Nephron (organoid): ENCODE measurements around the gene LIMK2.

Experiments
- H3K27ac Mint-ChIP-seq, 3 experiments: 2 replicates each; pipeline ENCODE4 v1.8.0; 2020; ENCODE audit warnings: mixed read lengths in 3 of 3, mild to moderate bottlenecking in 2 of 3, moderate library complexity in 1 of 3
- H3K27me3 Mint-ChIP-seq: 2 replicates; pipeline ENCODE4 v1.8.0; 2021; ENCODE audit warnings: low read depth, mild to moderate bottlenecking, moderate library complexity, mixed read lengths
- H3K36me3 Mint-ChIP-seq: 2 replicates; pipeline ENCODE4 v1.8.0; 2020; ENCODE audit warnings: low read depth, mixed read lengths
- H3K4me1 Mint-ChIP-seq: 2 replicates; pipeline ENCODE4 v1.8.0; 2020; ENCODE audit warnings: mixed read lengths
- H3K4me3 Mint-ChIP-seq, 3 experiments: 2 replicates each; pipeline ENCODE4 v1.8.0; 2020; ENCODE audit warnings: mild to moderate bottlenecking in 3 of 3, mixed read lengths in 3 of 3, moderate library complexity in 2 of 3
- H3K9me3 Mint-ChIP-seq: 2 replicates; pipeline ENCODE4 v1.8.0; 2020; ENCODE audit warnings: mixed read lengths
- CTCF ChIP-seq, 3 experiments: fragments of 200-600 bp; sonication (generic); IDR thresholded peaks; one replicate each; pipeline ENCODE4 v1.5.0; 2021; ENCODE audit warnings: antibody characterized with exemption in 3 of 3; ENCODE audit not compliant: unreplicated experiment in 3 of 3

LIMK2 gene

GRCh38 chr22:31210556-31211421 lies 1.3 kb upstream of the LIMK2 start:
- H3K9me3 Mint-ChIP-seq: no peaks in the 10 kb centered on the region
- H3K4me3 Mint-ChIP-seq: peak overlapping the region; percentile 67 to 89 (median 86)
- no peaks in the 10 kb centered on the region for H3K27me3 Mint-ChIP-seq
- peaks cover 18% of the 10 kb centered on the region for H3K36me3 Mint-ChIP-seq
- no peak for TF ChIP-seq CTCF (IDR thresholded peaks at IDR 0.05; ENCODE audit: unreplicated experiment in 3 of 3)
- H3K27ac Mint-ChIP-seq: peak overlapping the region; percentile 37 to 83 (median 46)
- H3K4me1 Mint-ChIP-seq: peaks cover 30% of the 10 kb centered on the region

- H3K27ac Mint-ChIP-seq: peak overlapping the region; percentile 37 to 83 (median 44)
- no peak for TF ChIP-seq CTCF (IDR thresholded peaks at IDR 0.05; ENCODE audit: unreplicated experiment in 3 of 3)
- peaks cover 30% of the 10 kb centered on the region for H3K4me1 Mint-ChIP-seq
- H3K9me3 Mint-ChIP-seq: no peaks in the 10 kb centered on the region
- H3K27me3 Mint-ChIP-seq: no peaks in the 10 kb centered on the region
- peak overlapping the region; percentile 86 to 89 (median 89) for H3K4me3 Mint-ChIP-seq
- H3K36me3 Mint-ChIP-seq: peaks cover 18% of the 10 kb centered on the region
These were observed 626 bp upstream of the LIMK2 start for GRCh38 chr22:31211482-31211861.

GRCh38 chr22:31212783-31213629 lies 908 bp downstream of the LIMK2 start:
- H3K36me3 Mint-ChIP-seq: peaks cover 9% of the 10 kb centered on the region
- H3K27me3 Mint-ChIP-seq: no peaks in the 10 kb centered on the region
- H3K9me3 Mint-ChIP-seq: no peaks in the 10 kb centered on the region
- peaks cover 37% of the 10 kb centered on the region for H3K4me1 Mint-ChIP-seq
- peak overlapping the region in 1 of 3 experiments; percentile 83 for H3K27ac Mint-ChIP-seq
- H3K4me3 Mint-ChIP-seq: peak overlapping the region; percentile 86 to 89 (median 89)
- TF ChIP-seq CTCF (IDR thresholded peaks at IDR 0.05; ENCODE audit: unreplicated experiment in 3 of 3): no peak

GRCh38 chr22:31215018-31215535 lies 3.0 kb downstream of the LIMK2 start:
- Mint-ChIP-seq H3K27me3 (no peaks in the 10 kb centered on the region), H3K9me3 (no peaks in the 10 kb centered on the region), H3K4me3 (peak overlapping the region in 1 of 3 experiments; percentile 22), H3K36me3 (peaks cover under 1% of the 10 kb centered on the region), H3K4me1 (peaks cover 42% of the 10 kb centered on the region), H3K27ac (no peak overlapping the region)
- TF ChIP-seq CTCF (IDR thresholded peaks at IDR 0.05; ENCODE audit: unreplicated experiment in 3 of 3): no peak

- H3K9me3 Mint-ChIP-seq: no peaks in the 10 kb centered on the region
- no peak for TF ChIP-seq CTCF (IDR thresholded peaks at IDR 0.05; ENCODE audit: unreplicated experiment in 3 of 3)
- H3K27ac Mint-ChIP-seq: peak overlapping the region; percentile 30 to 72 (median 33)
- no peak overlapping the region for H3K4me3 Mint-ChIP-seq
- no peaks in the 10 kb centered on the region for H3K27me3 Mint-ChIP-seq
- peaks cover 5% of the 10 kb centered on the region for H3K36me3 Mint-ChIP-seq
- peaks cover 29% of the 10 kb centered on the region for H3K4me1 Mint-ChIP-seq
These were observed 6.6 kb downstream of the LIMK2 start for GRCh38 chr22:31218565-31219262.
